SK-N-SH (cell line): ENCODE measurements around the gene GLIS2. TPM values are rescaled to one million over a fixed set of nuclear protein-coding genes. Genes with fewer than 3 reads are reported as not detected.

Experiments
- CTCF ChIA-PET: fragments of 300-600, 350-600 bp; formaldehyde crosslinking; extraction: SDS; loops from one replicate; lab custom pipeline; 2021; lab: Yijun Ruan, JAX
- POLR2A ChIA-PET: fragments of 350-600 bp; sonication (Branson Sonifier 250); formaldehyde crosslinking; extraction: SDS; loops from one replicate; lab custom pipeline; 2020; ENCODE audit warnings: antibody characterized with exemption, inconsistent platforms; lab: Yijun Ruan, JAX
- DNase-seq: peaks from one replicate; pipeline ENCODE4 v3.0.0; 2012
- H2AFZ ChIP-seq: fragments of 200-600 bp; sonication (generic); 2 replicates; pipeline ENCODE4 v1.8.1; 2016; ENCODE audit warnings: antibody characterized with exemption, mild to moderate bottlenecking, low read depth
- H3F3A ChIP-seq: fragments of 200-600 bp; sonication (generic); replicated peaks from 2 replicates; pipeline ENCODE3; 2016; ENCODE audit warnings: antibody characterized with exemption, mild to moderate bottlenecking; ENCODE audit not compliant: insufficient read depth
- H3K27ac ChIP-seq, 2 experiments: fragments of 200-500 bp in 1 of 2; fragments of 200-600 bp in 1 of 2; sonication (Bioruptor generic) in 1 of 2; sonication (generic), shearing (Covaris generic) in 1 of 2; 2 replicates each; pipeline versions ENCODE4 v1.5.1 to v1.6.1; 2014 to 2016; ENCODE audit warnings: low read depth in 2 of 2, inconsistent platforms in 1 of 2, low read length in 1 of 2, mild to moderate bottlenecking in 1 of 2, mixed read lengths in 1 of 2
- H3K27me3 ChIP-seq: fragments of 200-600 bp; sonication (generic), shearing (Covaris generic); 2 replicates; pipeline ENCODE4 v1.6.1; 2016; ENCODE audit warnings: mixed run types; ENCODE audit not compliant: insufficient read depth
- H3K36me3 ChIP-seq, 2 experiments: fragments of 200-500 bp in 1 of 2; fragments of 200-600 bp in 1 of 2; sonication (Bioruptor generic) in 1 of 2; sonication (generic) in 1 of 2; replicated peaks in 1 of 2; 2 replicates each; pipeline versions ENCODE3 to v1.5.1; 2014 to 2016; ENCODE audit warnings: low read length in 1 of 2, mild to moderate bottlenecking in 1 of 2; ENCODE audit not compliant: insufficient read depth in 2 of 2, control insufficient read depth in 1 of 2
- H3K4me1 ChIP-seq, 2 experiments: fragments of 200-500 bp in 1 of 2; fragments of 200-600 bp in 1 of 2; sonication (Bioruptor generic) in 1 of 2; sonication (generic), shearing (Covaris generic) in 1 of 2; 2 replicates each; pipeline versions ENCODE4 v1.5.1 to v1.6.1; 2014 to 2016; ENCODE audit warnings: low read depth in 1 of 2, low read length in 1 of 2, mixed run types in 1 of 2; ENCODE audit not compliant: insufficient read depth in 2 of 2, control insufficient read depth in 1 of 2
- H3K4me2 ChIP-seq: fragments of 200-600 bp; sonication (generic), shearing (Covaris generic); 2 replicates; pipeline ENCODE4 v1.6.1; 2017; ENCODE audit warnings: mixed run types
- H3K4me3 ChIP-seq, 2 experiments: fragments of 200-500 bp in 1 of 2; fragments of 200-600 bp in 1 of 2; sonication (Bioruptor generic) in 1 of 2; sonication (generic), shearing (Covaris generic) in 1 of 2; 2 replicates each; pipeline versions ENCODE4 v1.5.1 to v1.8.1; 2014 to 2016; ENCODE audit warnings: low read depth in 2 of 2, inconsistent platforms in 1 of 2, low read length in 1 of 2, mild to moderate bottlenecking in 1 of 2, mixed read lengths in 1 of 2, moderate library complexity in 1 of 2
- H3K79me2 ChIP-seq: fragments of 200-600 bp; sonication (generic); 2 replicates; pipeline ENCODE4 v1.8.1; 2017; ENCODE audit warnings: mild to moderate bottlenecking; ENCODE audit not compliant: insufficient read depth
- H3K9ac ChIP-seq: fragments of 200-600 bp; sonication (generic); 2 replicates; pipeline ENCODE4 v1.6.1; 2017; ENCODE audit warnings: mixed run types
- H3K9me2 ChIP-seq: fragments of 200-600 bp; sonication (generic); 2 replicates; pipeline ENCODE4 v1.6.1; 2017; ENCODE audit warnings: mixed run types
- H3K9me3 ChIP-seq: fragments of 200-600 bp; sonication (generic); 2 replicates; pipeline ENCODE4 v1.6.1; 2017; ENCODE audit warnings: mixed run types, mild to moderate bottlenecking, moderate library complexity
- H4K20me1 ChIP-seq: fragments of 200-600 bp; sonication (generic); 2 replicates; pipeline ENCODE4 v1.6.1; 2017; ENCODE audit warnings: mild to moderate bottlenecking, mixed run types; ENCODE audit not compliant: insufficient read depth
- CTCF ChIP-seq: fragments of 200-600 bp; sonication (generic); IDR thresholded peaks from 2 replicates; pipeline ENCODE4 v1.6.1; 2017; ENCODE audit warnings: antibody characterized with exemption, mild to moderate bottlenecking, moderate library complexity
- FOSL2 ChIP-seq: IDR thresholded peaks from 2 replicates; pipeline ENCODE4 v1.4.0; 2012; ENCODE audit warnings: low read depth, mild to moderate bottlenecking, moderate library complexity, borderline replicate concordance
- GABPA ChIP-seq: IDR thresholded peaks from 2 replicates; pipeline ENCODE4 v1.4.0; 2012; ENCODE audit warnings: low read depth, mild to moderate bottlenecking
- GATA2 ChIP-seq: sonication (generic); formaldehyde crosslinking; IDR thresholded peaks from 2 replicates; pipeline ENCODE4 v1.5.0; 2020; ENCODE audit warnings: mild to moderate bottlenecking, missing genetic modification reagents
- JUND ChIP-seq: IDR thresholded peaks from 2 replicates; pipeline ENCODE4 v1.4.0; 2012
- MXI1 ChIP-seq: IDR thresholded peaks from 2 replicates; pipeline ENCODE4 v1.6.1; 2012; ENCODE audit warnings: mild to moderate bottlenecking, low read depth, low read length, improper control_type of control experiment
- PBX3 ChIP-seq: IDR thresholded peaks from 2 replicates; pipeline ENCODE4; 2012
- WGBS: methylation state at CpG from one replicate; pipeline ENCODE4 v1.1.6; 2017; ENCODE audit warnings: low lambda C conversion rate; 5-methylcytosine and 5-hydroxymethylcytosine counted together
- polyA plus RNA-seq, 3 experiments: library from polyadenylated mRNA; depleted of rRNA; stranded (reverse); fragments of >200 nt; gene quantifications; 2 replicates each; pipeline ENCODE4 v1.2.3, GENCODE V29; 2012

The GLIS2 gene
- polyA plus RNA-seq, 1 of the 3 experiments (the other 2 are of a cell fraction) = 6.5 TPM

- TF ChIP-seq PBX3 = no peak
- TF ChIP-seq JUND = no peak
- no peak for TF ChIP-seq CTCF
- peak; percentile 95 for TF ChIP-seq MXI1
- no peak for TF ChIP-seq GATA2 (CRISPR knock-in tag)
Observed at GRCh38 chr16:4272114-4272956, 43.5 kb upstream of the GLIS2 start (continued).

- Histone ChIP-seq H3F3A (peaks cover 17% of the 10 kb centered on the region), H3K4me1 (peaks cover 0 to 12% of the 10 kb centered on the region in 2 experiments; a peak in 1 of 4 replicates), H3K9me3 (no peaks in the 10 kb centered on the region), H2AFZ (peak overlapping the region; percentile 47; the same call in 1 of the 2 replicates), H4K20me1 (no peaks in the 10 kb centered on the region), H3K27me3 (no peaks in the 10 kb centered on the region), H3K27ac (peak overlapping the region; percentile 73 to 80), H3K9ac (peak overlapping the region; percentile 66; the same call in 1 of the 2 replicates), H3K9me2 (no peaks in the 10 kb centered on the region), H3K36me3 (no peaks in the 10 kb centered on the region), H3K79me2 (peaks cover 31% of the 10 kb centered on the region), H3K4me2 (peak overlapping the region; percentile 85), H3K4me3 (peak overlapping the region; percentile 65 to 84)
- DNase-seq = peak; percentile 77
- WGBS = 25% methylated on average over 21 of the region's 25 CpGs
- ChIA-PET CTCF (interaction anchor here (0.7 to 18.0 kb wide), 25 partner anchors 10 to 291 kb away, joined by 3 to 203 read pairs (median 5); partner anchors contain the start of genes GLIS2 and PAM16), POLR2A (interaction anchor here (0.9 to 4.0 kb wide), 9 partner anchors 9 to 43 kb away, joined by 3 to 22 read pairs (median 4); no protein-coding TSS in a partner anchor)
- peak; percentile 36; the same call in 1 of the 2 replicates for TF ChIP-seq GABPA
- peak; percentile 51 for TF ChIP-seq CTCF
- TF ChIP-seq MXI1 = peak; percentile 9; the same call in 1 of the 2 replicates
- TF ChIP-seq PBX3 = no peak
- no peak for TF ChIP-seq FOSL2
Observed at GRCh38 chr16:4273858-4274311, 42.0 kb upstream of the GLIS2 start.
